Fibroblast of villous mesenchyme (primary cell): ENCODE results near the gene DNAJB13. TPM values are rescaled to one million over a fixed set of nuclear protein-coding genes. Genes with fewer than 3 reads are reported as not detected.

ENCODE experiments used
- DNase-seq: peaks from one replicate; pipeline ENCODE4 v3.0.0-alpha.2; 2010; ENCODE audit warnings: low read depth
- H3K4me3 ChIP-seq: 2 replicates; pipeline ENCODE4 v1.5.1; 2011; ENCODE audit warnings: low read depth, mild to moderate bottlenecking, low read length
- CTCF ChIP-seq: IDR thresholded peaks from 2 replicates; pipeline ENCODE4 v1.5.1; 2012; ENCODE audit warnings: low read depth, mild to moderate bottlenecking, low read length; ENCODE audit not compliant: insufficient read depth
- total RNA-seq: library from RNA; depleted of rRNA; stranded (reverse); fragments of >200 nt; gene quantifications from 2 replicates; pipeline ENCODE4 v1.2.3, GENCODE V29; 2012

Gene DNAJB13
- total RNA-seq, 1 donor = 0.86 TPM

DNA sequence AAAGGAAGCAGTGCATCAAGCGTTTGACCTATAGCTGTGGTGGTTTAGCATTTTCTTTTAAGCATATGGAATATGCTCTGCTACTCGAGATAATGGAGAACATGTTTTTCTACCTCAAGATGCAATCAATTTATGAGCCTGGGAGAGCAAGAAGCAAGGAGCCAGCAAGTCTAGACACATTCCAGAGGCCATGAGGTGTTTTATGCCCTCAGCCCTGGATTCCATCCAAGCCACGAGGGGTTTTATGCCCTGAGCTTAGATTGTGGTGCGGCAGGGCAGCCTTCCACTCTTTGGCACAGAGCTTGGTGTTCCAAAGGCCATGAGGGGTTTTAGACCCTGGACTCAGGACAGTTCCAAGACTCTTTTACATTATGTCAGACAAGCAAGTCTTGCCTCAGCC lies 11.7 kb upstream of the DNAJB13 start:
- DNase-seq = peak; percentile 16
- TF ChIP-seq CTCF = no peak
- H3K4me3 ChIP-seq = no peak overlapping the region

- DNase-seq = no peak
- no peak overlapping the region for H3K4me3 ChIP-seq
- no peak for TF ChIP-seq CTCF
Measured at GRCh38 chr11:73940801-73941570, 9.8 kb upstream of the DNAJB13 start.

GRCh38 chr11:73942010-73942409 lies 8.8 kb upstream of the DNAJB13 start:
- TF ChIP-seq CTCF = no peak

DNA sequence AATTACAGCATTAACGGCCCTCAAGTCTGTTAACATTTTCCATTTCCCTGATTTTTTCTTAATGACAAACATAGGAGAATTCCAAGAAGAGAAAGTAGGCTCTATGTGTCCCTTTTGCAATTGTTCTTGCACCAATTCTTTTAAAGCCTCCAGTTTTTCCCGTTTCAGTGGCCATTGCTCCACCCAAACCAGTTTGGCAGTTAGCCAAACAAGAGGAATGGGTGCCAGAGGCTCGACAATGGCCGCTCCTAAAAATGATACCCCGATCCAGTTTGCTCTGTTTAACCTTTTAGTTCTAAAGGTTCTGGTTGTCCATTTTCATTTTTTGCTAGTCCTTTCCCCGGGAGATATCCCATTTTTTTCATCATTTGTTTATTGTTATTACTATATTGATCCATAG lies 6.7 kb upstream of the DNAJB13 start:
- H3K4me3 ChIP-seq = no peak overlapping the region
- TF ChIP-seq CTCF = no peak
- no peak for DNase-seq

More at GRCh38 chr11:73942010-73942409, 8.8 kb upstream of the DNAJB13 start:
- no peak for DNase-seq
- no peak overlapping the region for H3K4me3 ChIP-seq

DNA sequence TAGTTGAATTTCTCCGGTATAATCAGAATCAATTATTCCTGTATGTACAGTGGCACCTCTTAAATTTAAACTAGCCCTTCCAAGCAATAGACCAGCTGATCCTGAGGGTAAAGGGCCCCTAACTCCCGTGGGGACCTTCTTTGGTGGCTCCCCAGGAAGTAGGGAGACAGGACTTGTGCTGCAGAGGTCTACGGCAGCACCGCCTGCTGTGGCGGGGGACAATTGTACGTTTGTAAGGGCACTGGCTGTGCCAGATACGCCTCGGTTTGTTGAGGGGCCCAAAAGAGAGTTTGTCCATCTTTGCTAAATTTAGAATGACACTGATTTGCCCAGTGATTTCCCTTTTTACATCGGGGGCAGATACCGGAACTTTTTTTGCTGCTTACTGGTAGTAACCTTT lies 5.9 kb upstream of the DNAJB13 start:
- no peak for TF ChIP-seq CTCF
- H3K4me3 ChIP-seq = no peak overlapping the region
- no peak for DNase-seq

DNA sequence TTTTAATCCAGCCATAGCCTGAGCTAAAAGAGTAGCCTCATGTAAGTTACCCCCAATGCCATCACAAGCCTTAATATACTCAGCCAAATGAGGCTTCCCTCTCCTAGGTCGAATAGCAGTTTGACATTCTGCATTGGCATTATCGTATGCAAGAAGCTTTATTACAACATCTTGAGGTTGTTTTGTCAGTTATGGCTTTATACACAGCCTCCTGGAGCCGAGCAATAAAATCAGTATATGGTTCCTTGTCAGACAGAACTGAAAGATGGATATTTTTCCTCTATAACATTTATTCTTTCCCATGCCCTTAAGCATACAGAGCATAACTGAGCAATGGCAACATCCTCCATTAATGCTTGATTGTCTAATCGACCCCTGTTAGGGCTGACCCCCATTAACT lies 5.4 kb upstream of the DNAJB13 start:
- DNase-seq = no peak
- no peak for TF ChIP-seq CTCF
- H3K4me3 ChIP-seq = no peak overlapping the region

GRCh38 chr11:73946798-73947458 lies 3.9 kb upstream of the DNAJB13 start:
- DNase-seq = no peak
- no peak overlapping the region for H3K4me3 ChIP-seq
- TF ChIP-seq CTCF = no peak
